Measurements from ENCODE around the gene GAS7.

The GAS7 gene

DNA sequence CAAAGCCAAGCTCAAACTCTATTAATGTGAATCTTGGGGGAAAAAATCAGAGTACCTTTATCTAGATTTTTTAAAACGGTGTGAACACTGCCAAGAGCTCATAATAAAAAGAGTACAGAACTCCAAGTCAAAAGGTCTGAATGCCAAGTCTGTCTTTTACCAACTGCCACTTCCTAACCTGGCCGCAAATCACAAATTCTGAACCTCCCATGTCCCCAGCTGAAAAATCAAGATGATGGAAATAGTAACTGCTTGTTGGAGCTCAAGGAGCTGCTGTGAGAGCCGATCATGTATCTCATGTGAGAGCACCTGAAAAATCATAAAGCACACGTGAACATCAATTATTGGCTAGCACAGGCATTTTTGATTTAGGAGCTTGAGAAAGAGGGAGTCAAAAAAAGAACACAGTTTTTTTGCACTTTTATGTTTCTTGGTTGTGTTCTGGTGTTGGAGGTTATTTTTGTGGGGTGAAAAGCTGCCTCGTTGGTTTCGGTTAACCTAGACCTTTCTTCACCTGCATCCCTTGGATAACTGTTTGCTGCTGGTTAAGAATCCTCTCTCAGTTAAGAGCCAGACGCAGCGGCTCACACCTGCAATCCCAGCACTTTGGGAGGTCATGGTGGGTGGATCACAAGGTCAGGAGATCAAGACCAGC, 50.5 kb downstream of the GAS7 start:
- Histone ChIP-seq H3K27ac (no peak overlapping the region), H3K4me3 (no peak overlapping the region)

- Histone ChIP-seq H3K4me3 (no peak overlapping the region), H3K27ac (no peak overlapping the region)
Measured at GRCh38 chr17:10147040-10147439, 51.4 kb downstream of the GAS7 start.

- H3K4me3 ChIP-seq, result no peak overlapping the region
Measured at GRCh38 chr17:10144982-10145381, 53.4 kb downstream of the GAS7 start.

DNA sequence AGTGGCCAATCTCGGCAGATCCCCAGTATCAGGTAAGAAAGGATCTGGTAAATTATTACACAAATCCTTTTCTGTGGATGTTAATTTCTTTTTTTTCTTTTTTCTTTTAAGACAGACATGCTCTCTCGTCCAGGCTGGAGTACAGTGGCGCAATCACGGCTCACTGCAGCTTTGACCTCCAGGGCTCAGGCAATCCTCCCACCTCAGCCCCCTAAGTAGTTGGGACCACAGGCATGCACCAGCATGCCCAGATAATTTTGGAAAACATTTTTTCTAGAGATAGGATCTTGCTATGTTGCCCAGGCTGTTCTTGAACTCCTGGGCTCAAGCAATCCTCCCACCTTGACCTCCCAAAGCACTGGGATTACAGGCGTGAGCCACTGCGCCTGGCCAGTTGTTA, 54.0 kb downstream of the GAS7 start:
- H3K27ac ChIP-seq, result no peak overlapping the region
- H3K4me3 ChIP-seq, result no peak overlapping the region

More at GRCh38 chr17:10144982-10145381, 53.4 kb downstream of the GAS7 start:
- H3K27ac ChIP-seq, result no peak overlapping the region

- H3K27ac ChIP-seq, result no peak overlapping the region
Measured at GRCh38 chr17:10141436-10141835, 57.0 kb downstream of the GAS7 start.

GRCh38 chr17:10139577-10139976, 58.8 kb downstream of the GAS7 start:
- H3K4me3 ChIP-seq, result no peak overlapping the region

More at GRCh38 chr17:10141436-10141835, 57.0 kb downstream of the GAS7 start:
- H3K4me3 ChIP-seq, result no peak overlapping the region

GRCh38 chr17:10136258-10136981, 62.0 kb downstream of the GAS7 start:
- H3K27ac ChIP-seq, result peak overlapping the region in 11 of 21 experiments; percentile 1 to 80 (median 47)
- no peak overlapping the region for H3K4me3 ChIP-seq

More at GRCh38 chr17:10139577-10139976, 58.8 kb downstream of the GAS7 start:
- H3K27ac ChIP-seq, result no peak overlapping the region

- Histone ChIP-seq H3K27ac (peak overlapping the region in 18 of 21 experiments; percentile 1 to 83 (median 66)), H3K4me3 (no peak overlapping the region)
Measured at GRCh38 chr17:10135539-10136257, 62.7 kb downstream of the GAS7 start.

GRCh38 chr17:10130677-10131076, 67.7 kb downstream of the GAS7 start:
- Histone ChIP-seq H3K4me3 (no peak overlapping the region), H3K27ac (peak overlapping the region in 1 of 21 experiments; percentile 9)

DNA sequence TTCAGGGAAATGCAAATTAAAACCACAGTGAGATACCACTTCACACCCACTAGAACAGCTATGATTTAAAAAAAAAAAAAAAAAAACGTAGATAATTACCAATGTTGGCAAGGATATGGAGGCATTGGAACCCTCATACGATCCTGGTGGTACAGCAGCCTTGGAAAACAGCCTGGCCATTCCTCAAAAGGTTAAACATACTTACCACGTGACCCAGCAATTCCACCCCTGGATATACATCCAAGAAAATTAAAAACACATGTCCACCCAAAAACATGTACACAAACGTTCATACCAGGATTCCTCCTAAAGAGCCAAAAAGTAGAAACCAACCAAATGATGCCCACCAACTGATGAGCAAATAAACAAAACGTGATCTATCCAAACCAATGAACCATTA, 68.1 kb downstream of the GAS7 start:
- H3K27ac ChIP-seq, result peak overlapping the region in 1 of 21 experiments; percentile 9

DNA sequence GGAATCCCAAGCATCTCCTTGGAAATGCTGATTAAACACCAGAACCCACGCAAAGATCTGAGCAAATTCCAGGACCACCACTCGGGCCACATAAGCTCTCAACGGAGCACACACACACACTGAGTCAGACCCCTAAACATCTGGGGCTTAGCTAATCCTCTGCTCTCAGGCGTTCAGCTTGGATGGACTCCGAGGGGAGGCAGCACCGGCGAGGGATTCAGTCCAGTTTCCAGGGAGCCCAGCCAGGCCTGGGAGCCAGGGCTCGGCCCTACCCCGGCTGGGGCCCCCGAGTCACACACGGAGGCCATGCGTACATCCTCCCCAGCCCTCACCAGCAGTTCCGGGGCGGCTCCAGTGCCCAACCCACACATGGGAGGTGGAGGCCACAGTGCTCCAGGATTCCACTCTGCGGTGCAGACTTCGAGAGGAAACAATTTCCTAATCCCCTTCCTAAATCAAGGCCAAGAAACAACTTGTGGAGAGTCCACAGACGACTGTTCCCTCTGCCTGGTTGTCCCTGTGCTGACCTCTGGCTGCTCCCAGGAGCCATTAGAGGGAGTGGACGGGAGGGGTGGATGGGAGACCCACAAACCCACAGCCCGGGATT, 70.5 kb downstream of the GAS7 start:
- H3K4me3 ChIP-seq, result no peak overlapping the region

More for the DNA sequence above, 68.1 kb downstream of the GAS7 start:
- H3K4me3 ChIP-seq, result no peak overlapping the region

DNA sequence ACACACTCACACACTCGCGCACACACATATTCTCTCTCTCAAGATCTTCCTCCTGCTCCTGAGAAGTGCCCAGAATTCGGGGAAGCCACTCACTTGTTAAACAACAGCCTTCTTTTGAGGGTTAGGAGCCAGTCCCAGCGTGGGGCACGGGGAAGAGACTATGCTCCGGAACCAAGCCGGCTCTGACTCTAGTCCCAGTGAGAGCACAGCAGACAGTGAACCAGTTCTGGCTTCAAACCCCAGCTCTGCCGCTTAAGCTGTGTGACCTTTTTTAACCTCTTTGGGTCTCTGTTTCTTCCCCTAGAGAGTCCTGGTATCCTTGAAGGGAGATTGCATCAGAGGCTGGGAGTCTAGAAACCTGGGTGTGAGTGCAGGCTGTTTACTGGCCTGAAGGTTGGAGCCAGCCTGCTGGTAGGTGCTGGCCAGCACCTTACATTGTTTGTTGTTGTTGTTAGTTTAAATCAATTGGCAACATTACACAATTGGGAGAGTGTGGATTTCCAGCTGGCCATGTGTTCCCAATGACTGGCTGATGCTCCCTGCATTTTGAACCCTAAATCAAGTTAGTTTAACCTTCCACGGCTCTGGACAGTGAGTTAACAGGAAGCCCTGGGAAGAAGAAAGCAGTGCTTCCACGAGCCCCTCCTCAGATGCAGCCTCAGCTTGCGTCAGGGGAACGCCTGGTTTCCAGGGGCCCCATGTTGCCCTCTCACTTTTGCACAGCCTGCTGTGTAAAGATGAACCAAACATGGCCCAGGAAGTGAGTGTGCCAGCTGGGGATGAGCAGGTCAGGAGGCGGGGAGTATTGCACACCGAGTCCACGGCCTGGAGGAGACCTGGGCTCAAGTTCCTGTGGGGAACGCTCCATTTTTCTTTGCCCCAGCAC, 71.5 kb downstream of the GAS7 start:
- H3K4me3 ChIP-seq, result no peak overlapping the region
- H3K27ac ChIP-seq, result peak overlapping the region in 19 of 21 experiments; percentile 26 to 84 (median 65)

More for the DNA sequence above, 70.5 kb downstream of the GAS7 start:
- peak overlapping the region in 19 of 21 experiments; percentile 12 to 84 (median 65) for H3K27ac ChIP-seq

DNA sequence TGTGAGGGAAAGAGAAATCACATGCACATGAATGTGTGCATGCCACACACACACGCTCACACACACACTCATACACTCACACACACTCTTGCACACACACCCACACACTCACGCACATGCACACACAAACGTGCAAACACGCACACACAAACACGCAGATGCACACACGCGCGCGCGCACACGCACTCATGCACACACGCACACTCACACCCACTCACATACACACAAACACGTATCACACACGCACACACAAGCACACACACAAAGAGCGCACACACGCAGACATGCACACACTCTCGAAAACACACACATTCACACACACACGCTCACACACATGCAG, 72.2 kb downstream of the GAS7 start:
- H3K27ac ChIP-seq, result peak overlapping the region in 17 of 21 experiments; percentile 26 to 84 (median 72)
- H3K4me3 ChIP-seq, result no peak overlapping the region

- Histone ChIP-seq H3K27ac (peak overlapping the region in 14 of 21 experiments; percentile 16 to 84 (median 59)), H3K4me3 (no peak overlapping the region)
Measured at GRCh38 chr17:10125531-10126275, 72.7 kb downstream of the GAS7 start.

GRCh38 chr17:10123093-10123492, 75.3 kb downstream of the GAS7 start:
- no peak overlapping the region for H3K4me3 ChIP-seq
- peak overlapping the region in 7 of 21 experiments; percentile 9 to 73 (median 56) for H3K27ac ChIP-seq

DNA sequence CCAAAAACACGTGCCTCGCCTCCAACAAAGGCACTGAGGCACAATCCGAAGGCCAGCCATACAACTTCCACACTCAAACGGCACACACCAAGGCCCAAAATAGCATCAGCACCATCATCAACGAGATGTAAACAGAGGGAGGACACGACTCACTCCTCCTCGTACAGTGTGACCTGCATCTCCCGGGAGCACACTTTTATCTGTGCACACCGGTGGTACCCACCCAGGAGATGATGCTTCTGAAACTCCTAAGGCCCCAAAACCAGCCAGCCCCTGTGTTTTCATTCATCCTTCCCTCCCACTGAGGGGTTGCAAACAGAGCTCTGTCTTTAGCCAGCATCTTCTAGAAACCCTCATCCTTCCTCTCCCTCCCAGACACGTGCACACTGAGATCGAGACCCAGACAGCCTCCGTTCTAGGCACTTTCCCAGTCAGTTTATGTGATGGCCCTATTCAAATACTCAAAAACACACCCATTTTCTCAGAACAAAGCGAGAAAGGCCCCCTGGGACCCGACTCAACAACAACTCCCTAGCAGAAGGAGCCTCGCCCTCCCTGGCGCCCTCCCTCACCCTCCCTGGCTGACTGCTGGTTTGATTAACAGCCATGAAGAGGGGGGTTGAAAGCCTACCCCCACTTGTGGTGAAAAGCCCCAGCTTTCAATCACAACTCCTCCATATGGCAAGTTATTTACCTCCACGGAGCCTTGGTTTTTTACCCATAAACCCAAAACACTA, 76.3 kb downstream of the GAS7 start:
- Histone ChIP-seq H3K4me3 (no peak overlapping the region), H3K27ac (peak overlapping the region in 8 of 21 experiments; percentile 1 to 73 (median 28))

- Histone ChIP-seq H3K4me3 (no peak overlapping the region), H3K27ac (peak overlapping the region in 16 of 21 experiments; percentile 18 to 88 (median 50))
Measured at GRCh38 chr17:10120749-10121148, 77.7 kb downstream of the GAS7 start.

DNA sequence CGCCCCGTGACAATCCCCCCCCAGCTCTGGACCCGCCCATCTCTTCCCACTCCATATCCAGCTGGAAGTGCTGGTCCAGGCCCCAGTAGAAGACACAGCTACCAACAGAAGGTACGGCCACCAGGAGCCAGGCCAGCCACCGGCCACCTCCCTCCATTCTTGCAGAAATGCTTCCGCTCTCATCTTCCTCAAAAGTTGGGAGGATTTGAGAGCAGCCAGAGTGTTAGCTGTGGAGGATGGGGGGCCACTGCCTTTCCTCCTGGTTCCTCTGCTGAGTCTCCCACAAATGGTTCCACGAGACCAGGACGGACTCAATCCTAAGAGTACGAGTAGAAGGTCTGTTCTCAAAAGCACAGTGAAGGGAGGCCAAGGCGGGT, 78.3 kb downstream of the GAS7 start:
- Histone ChIP-seq H3K27ac (peak overlapping the region in 19 of 21 experiments; percentile 2 to 88 (median 49)), H3K4me3 (no peak overlapping the region)
